ENCODE results near the gene GOLGA8K.
"Not testable (repeated sequence)": the region's sequence is repeated elsewhere in the genome, so short reads cannot be mapped to it uniquely, and the experiment has no call there.

GOLGA8K gene

GRCh38 chr15:32403192-32403591 lies at the start of gene GOLGA8K:
Gene GOLGA8K (minus strand): TSS chr15:32403292. CDS start chr15:32403194, 98 bp downstream.
- DNase-seq: not testable (repeated sequence)

GRCh38 chr15:32440445-32440977 lies 37.4 kb upstream of the GOLGA8K start:
- DNase-seq: not testable (repeated sequence)

- not testable (repeated sequence) for DNase-seq
Observed at GRCh38 chr15:32434102-32434963, 31.2 kb upstream of the GOLGA8K start.

GRCh38 chr15:32427635-32428034 lies 24.5 kb upstream of the GOLGA8K start:
- DNase-seq: not testable (repeated sequence)

GRCh38 chr15:32426511-32426910 lies 23.4 kb upstream of the GOLGA8K start:
- DNase-seq: not testable (repeated sequence)

GRCh38 chr15:32407903-32408302 lies 4.8 kb upstream of the GOLGA8K start:
- not testable (repeated sequence) for DNase-seq

- DNase-seq: not testable (repeated sequence)
Observed at GRCh38 chr15:32396522-32396921, 6.6 kb downstream of the GOLGA8K start.

GRCh38 chr15:32394745-32395144 lies 8.3 kb downstream of the GOLGA8K start:
- DNase-seq: not testable (repeated sequence)

GRCh38 chr15:32388050-32388648 lies 14.9 kb downstream of the GOLGA8K start:
- not testable (repeated sequence) for DNase-seq

- DNase-seq: not testable (repeated sequence)
Observed at GRCh38 chr15:32385823-32386495, 17.1 kb downstream of the GOLGA8K start.

- not testable (repeated sequence) for DNase-seq
Observed at GRCh38 chr15:32374185-32374584, 28.9 kb downstream of the GOLGA8K start.

GRCh38 chr15:32373707-32374106 lies 29.4 kb downstream of the GOLGA8K start:
- DNase-seq: not testable (repeated sequence)

GRCh38 chr15:32372075-32372474 lies 31.0 kb downstream of the GOLGA8K start:
- DNase-seq: not testable (repeated sequence)

- not testable (repeated sequence) for DNase-seq
Observed at GRCh38 chr15:32370526-32370925, 32.6 kb downstream of the GOLGA8K start.

GRCh38 chr15:32370064-32370463 lies 33.0 kb downstream of the GOLGA8K start:
- DNase-seq: not testable (repeated sequence)

- not testable (repeated sequence) for DNase-seq
Observed at GRCh38 chr15:32366492-32366891, 36.6 kb downstream of the GOLGA8K start.

- DNase-seq: not testable (repeated sequence)
Observed at GRCh38 chr15:32365955-32366354, 37.1 kb downstream of the GOLGA8K start.

- DNase-seq: not testable (repeated sequence)
Observed at GRCh38 chr15:32364944-32365343, 38.1 kb downstream of the GOLGA8K start.

GRCh38 chr15:32363449-32363848 lies 39.6 kb downstream of the GOLGA8K start:
- DNase-seq: not testable (repeated sequence)

- DNase-seq: not testable (repeated sequence)
Observed at GRCh38 chr15:32361662-32362061, 41.4 kb downstream of the GOLGA8K start.

GRCh38 chr15:32358462-32358861 lies 44.6 kb downstream of the GOLGA8K start:
- not testable (repeated sequence) for DNase-seq

- DNase-seq: not testable (repeated sequence)
Observed at GRCh38 chr15:32356909-32357308, 46.2 kb downstream of the GOLGA8K start.

GRCh38 chr15:32352748-32353147 lies 50.3 kb downstream of the GOLGA8K start:
- DNase-seq: not testable (repeated sequence)
